SK-N-SH (cell line): ENCODE data around the gene FEM1B. TPM values are rescaled to one million over a fixed set of nuclear protein-coding genes. Genes with fewer than 3 reads are reported as not detected.

Source experiments
- CTCF ChIA-PET: fragments of 300-600, 350-600 bp; formaldehyde crosslinking; extraction: SDS; loops from one replicate; lab custom pipeline; 2021; lab: Yijun Ruan, JAX
- POLR2A ChIA-PET: fragments of 350-600 bp; sonication (Branson Sonifier 250); formaldehyde crosslinking; extraction: SDS; loops from one replicate; lab custom pipeline; 2020; ENCODE audit warnings: antibody characterized with exemption, inconsistent platforms; lab: Yijun Ruan, JAX
- DNase-seq: peaks from one replicate; pipeline ENCODE4 v3.0.0; 2012
- H2AFZ ChIP-seq: fragments of 200-600 bp; sonication (generic); 2 replicates; pipeline ENCODE4 v1.8.1; 2016; ENCODE audit warnings: antibody characterized with exemption, mild to moderate bottlenecking, low read depth
- H3F3A ChIP-seq: fragments of 200-600 bp; sonication (generic); replicated peaks from 2 replicates; pipeline ENCODE3; 2016; ENCODE audit warnings: antibody characterized with exemption, mild to moderate bottlenecking; ENCODE audit not compliant: insufficient read depth
- H3K27ac ChIP-seq, 2 experiments: fragments of 200-500 bp in 1 of 2; fragments of 200-600 bp in 1 of 2; sonication (Bioruptor generic) in 1 of 2; sonication (generic), shearing (Covaris generic) in 1 of 2; 2 replicates each; pipeline versions ENCODE4 v1.5.1 to v1.6.1; 2014 to 2016; ENCODE audit warnings: low read depth in 2 of 2, inconsistent platforms in 1 of 2, low read length in 1 of 2, mild to moderate bottlenecking in 1 of 2, mixed read lengths in 1 of 2
- H3K27me3 ChIP-seq: fragments of 200-600 bp; sonication (generic), shearing (Covaris generic); 2 replicates; pipeline ENCODE4 v1.6.1; 2016; ENCODE audit warnings: mixed run types; ENCODE audit not compliant: insufficient read depth
- H3K36me3 ChIP-seq, 2 experiments: fragments of 200-500 bp in 1 of 2; fragments of 200-600 bp in 1 of 2; sonication (Bioruptor generic) in 1 of 2; sonication (generic) in 1 of 2; replicated peaks in 1 of 2; 2 replicates each; pipeline versions ENCODE3 to v1.5.1; 2014 to 2016; ENCODE audit warnings: low read length in 1 of 2, mild to moderate bottlenecking in 1 of 2; ENCODE audit not compliant: insufficient read depth in 2 of 2, control insufficient read depth in 1 of 2
- H3K4me1 ChIP-seq, 2 experiments: fragments of 200-500 bp in 1 of 2; fragments of 200-600 bp in 1 of 2; sonication (Bioruptor generic) in 1 of 2; sonication (generic), shearing (Covaris generic) in 1 of 2; 2 replicates each; pipeline versions ENCODE4 v1.5.1 to v1.6.1; 2014 to 2016; ENCODE audit warnings: low read depth in 1 of 2, low read length in 1 of 2, mixed run types in 1 of 2; ENCODE audit not compliant: insufficient read depth in 2 of 2, control insufficient read depth in 1 of 2
- H3K4me2 ChIP-seq: fragments of 200-600 bp; sonication (generic), shearing (Covaris generic); 2 replicates; pipeline ENCODE4 v1.6.1; 2017; ENCODE audit warnings: mixed run types
- H3K4me3 ChIP-seq, 2 experiments: fragments of 200-500 bp in 1 of 2; fragments of 200-600 bp in 1 of 2; sonication (Bioruptor generic) in 1 of 2; sonication (generic), shearing (Covaris generic) in 1 of 2; 2 replicates each; pipeline versions ENCODE4 v1.5.1 to v1.8.1; 2014 to 2016; ENCODE audit warnings: low read depth in 2 of 2, inconsistent platforms in 1 of 2, low read length in 1 of 2, mild to moderate bottlenecking in 1 of 2, mixed read lengths in 1 of 2, moderate library complexity in 1 of 2
- H3K79me2 ChIP-seq: fragments of 200-600 bp; sonication (generic); 2 replicates; pipeline ENCODE4 v1.8.1; 2017; ENCODE audit warnings: mild to moderate bottlenecking; ENCODE audit not compliant: insufficient read depth
- H3K9ac ChIP-seq: fragments of 200-600 bp; sonication (generic); 2 replicates; pipeline ENCODE4 v1.6.1; 2017; ENCODE audit warnings: mixed run types
- H3K9me2 ChIP-seq: fragments of 200-600 bp; sonication (generic); 2 replicates; pipeline ENCODE4 v1.6.1; 2017; ENCODE audit warnings: mixed run types
- H3K9me3 ChIP-seq: fragments of 200-600 bp; sonication (generic); 2 replicates; pipeline ENCODE4 v1.6.1; 2017; ENCODE audit warnings: mixed run types, mild to moderate bottlenecking, moderate library complexity
- H4K20me1 ChIP-seq: fragments of 200-600 bp; sonication (generic); 2 replicates; pipeline ENCODE4 v1.6.1; 2017; ENCODE audit warnings: mild to moderate bottlenecking, mixed run types; ENCODE audit not compliant: insufficient read depth
- CHD2 ChIP-seq: fragments of 150-350 bp; IDR thresholded peaks from 2 replicates; pipeline ENCODE4 v1.6.1; 2018; ENCODE audit warnings: low read length; ENCODE audit not compliant: partially characterized antibody
- ELF1 ChIP-seq: IDR thresholded peaks from 2 replicates; pipeline ENCODE4 v1.4.0; 2012
- EZH2phosphoT487 ChIP-seq: fragments of 200-600 bp; sonication (generic); IDR thresholded peaks from 2 replicates; pipeline ENCODE4 v1.6.1; 2017; ENCODE audit warnings: low read depth, mixed run types, mild to moderate bottlenecking, antibody characterized with exemption, moderate library complexity, borderline replicate concordance
- MEF2A ChIP-seq: IDR thresholded peaks from 2 replicates; pipeline ENCODE4 v1.4.0; 2012; ENCODE audit warnings: low read depth, borderline replicate concordance
- NFIC ChIP-seq: IDR thresholded peaks from 2 replicates; pipeline ENCODE4 v1.4.0; 2012; ENCODE audit warnings: borderline replicate concordance
- RCOR1 ChIP-seq: fragments of 150-350 bp; IDR thresholded peaks from 2 replicates; pipeline ENCODE4 v1.6.1; 2017; ENCODE audit warnings: antibody characterized with exemption, low read length
- TEAD4 ChIP-seq: IDR thresholded peaks from 2 replicates; pipeline ENCODE4 v1.4.0; 2012; ENCODE audit warnings: mild to moderate bottlenecking, borderline replicate concordance; ENCODE audit not compliant: insufficient read depth
- WGBS: methylation state at CpG from one replicate; pipeline ENCODE4 v1.1.6; 2017; ENCODE audit warnings: low lambda C conversion rate; 5-methylcytosine and 5-hydroxymethylcytosine counted together
- polyA plus RNA-seq, 3 experiments: library from polyadenylated mRNA; depleted of rRNA; stranded (reverse); fragments of >200 nt; gene quantifications; 2 replicates each; pipeline ENCODE4 v1.2.3, GENCODE V29; 2012
- TF ChIP-seq, protein P1 (sequence below): fragments of 150-350 bp; IDR thresholded peaks from 2 replicates; pipeline ENCODE4 v1.6.1; 2016; ENCODE audit warnings: mild to moderate bottlenecking, low read depth, low read length
- TF ChIP-seq, protein P2 (sequence below): IDR thresholded peaks from 2 replicates; pipeline ENCODE4 v1.6.1; 2012; ENCODE audit warnings: mild to moderate bottlenecking, low read depth, low read length, moderate library complexity

The FEM1B gene
- polyA plus RNA-seq, 1 of the 3 experiments (the other 2 are of a cell fraction), result 14.0 TPM

DNA sequence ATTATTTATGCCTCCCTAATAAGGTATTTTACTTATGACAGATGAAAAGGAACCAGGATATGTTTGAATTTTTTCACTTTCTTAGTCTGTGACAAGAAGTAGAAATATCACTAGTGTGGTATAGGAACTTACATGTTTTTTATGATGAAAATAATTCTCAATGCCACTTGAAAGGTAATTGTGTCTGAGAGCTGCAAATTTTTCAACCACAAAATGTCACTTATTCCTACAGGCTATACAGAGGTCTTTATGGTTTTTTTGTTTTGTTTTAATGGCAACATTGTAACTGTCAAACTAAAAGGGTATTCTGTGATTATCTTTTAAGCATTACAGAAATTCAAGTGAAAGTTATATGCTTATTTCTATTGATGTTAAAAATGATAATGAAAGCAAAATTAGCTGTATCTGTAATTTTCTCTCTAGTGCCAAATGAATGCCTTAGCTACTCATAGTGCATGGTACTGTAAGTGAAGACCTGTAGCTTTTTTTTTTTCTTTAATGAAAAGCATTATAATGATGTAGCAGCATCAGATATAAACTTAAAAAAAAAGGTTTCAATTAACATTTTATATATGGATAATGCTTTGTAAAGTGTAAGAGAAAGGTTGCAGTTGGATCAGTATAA, 14.7 kb downstream of the FEM1B start:
- H3F3A ChIP-seq, result peaks cover 8% of the 10 kb centered on the region
- H3K27ac ChIP-seq, result no peak overlapping the region
- no peak overlapping the region for H3K9ac ChIP-seq
- peaks cover 63% of the 10 kb centered on the region for H4K20me1 ChIP-seq
- H3K4me2 ChIP-seq, result no peak overlapping the region
- TF ChIP-seq TEAD4, result no peak
- TF ChIP-seq, all 33 proteins: peak for 0
- Histone ChIP-seq H3K9me2 (no peaks in the 10 kb centered on the region), H3K79me2 (peaks cover 99% of the 10 kb centered on the region), H3K27me3 (no peaks in the 10 kb centered on the region), H3K4me3 (no peak overlapping the region), H3K4me1 (peaks cover 4 to 5% of the 10 kb centered on the region in 2 experiments; a peak in 3 of 4 replicates), H3K9me3 (no peaks in the 10 kb centered on the region), H3K36me3 (peaks cover 54 to 60% of the 10 kb centered on the region in 2 experiments), H2AFZ (no peak overlapping the region)
- CTCF ChIA-PET, result interaction anchor here (1.2 to 2.0 kb wide), 4 partner anchors 11 to 82 kb away, joined by 3 to 16 read pairs (median 5); no protein-coding TSS in a partner anchor
- DNase-seq, result no peak
- POLR2A ChIA-PET, result no interaction called here

GRCh38 chr15:68292967-68293366, 15.4 kb downstream of the FEM1B start:
- no peak for DNase-seq
- H3F3A ChIP-seq, result peaks cover 8% of the 10 kb centered on the region
- ChIA-PET CTCF (interaction anchor here (1.2 kb wide), 1 partner anchor 14 kb away, joined by 5 read pairs; no protein-coding TSS in a partner anchor), POLR2A (no interaction called here)
- H3K9ac ChIP-seq, result no peak overlapping the region
- no peaks in the 10 kb centered on the region for H3K9me3 ChIP-seq
- no peak overlapping the region for H3K4me2 ChIP-seq
- H3K4me3 ChIP-seq, result no peak overlapping the region
- peaks cover 99% of the 10 kb centered on the region for H3K79me2 ChIP-seq
- H3K9me2 ChIP-seq, result no peaks in the 10 kb centered on the region
- peaks cover 60 to 67% of the 10 kb centered on the region in 2 experiments for H3K36me3 ChIP-seq
- H3K27me3 ChIP-seq, result no peaks in the 10 kb centered on the region
- TF ChIP-seq EZH2phosphoT487, result no peak
- no peak for TF ChIP-seq ELF1
- TF ChIP-seq, protein P1, sequence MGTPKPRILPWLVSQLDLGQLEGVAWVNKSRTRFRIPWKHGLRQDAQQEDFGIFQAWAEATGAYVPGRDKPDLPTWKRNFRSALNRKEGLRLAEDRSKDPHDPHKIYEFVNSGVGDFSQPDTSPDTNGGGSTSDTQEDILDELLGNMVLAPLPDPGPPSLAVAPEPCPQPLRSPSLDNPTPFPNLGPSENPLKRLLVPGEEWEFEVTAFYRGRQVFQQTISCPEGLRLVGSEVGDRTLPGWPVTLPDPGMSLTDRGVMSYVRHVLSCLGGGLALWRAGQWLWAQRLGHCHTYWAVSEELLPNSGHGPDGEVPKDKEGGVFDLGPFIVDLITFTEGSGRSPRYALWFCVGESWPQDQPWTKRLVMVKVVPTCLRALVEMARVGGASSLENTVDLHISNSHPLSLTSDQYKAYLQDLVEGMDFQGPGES, result no peak
- TF ChIP-seq CHD2, result no peak
- no peak overlapping the region for H2AFZ ChIP-seq
- peaks cover 56% of the 10 kb centered on the region for H4K20me1 ChIP-seq
- peaks cover 4 to 5% of the 10 kb centered on the region in 2 experiments; a peak in 3 of 4 replicates for H3K4me1 ChIP-seq
- H3K27ac ChIP-seq, result no peak overlapping the region

DNA sequence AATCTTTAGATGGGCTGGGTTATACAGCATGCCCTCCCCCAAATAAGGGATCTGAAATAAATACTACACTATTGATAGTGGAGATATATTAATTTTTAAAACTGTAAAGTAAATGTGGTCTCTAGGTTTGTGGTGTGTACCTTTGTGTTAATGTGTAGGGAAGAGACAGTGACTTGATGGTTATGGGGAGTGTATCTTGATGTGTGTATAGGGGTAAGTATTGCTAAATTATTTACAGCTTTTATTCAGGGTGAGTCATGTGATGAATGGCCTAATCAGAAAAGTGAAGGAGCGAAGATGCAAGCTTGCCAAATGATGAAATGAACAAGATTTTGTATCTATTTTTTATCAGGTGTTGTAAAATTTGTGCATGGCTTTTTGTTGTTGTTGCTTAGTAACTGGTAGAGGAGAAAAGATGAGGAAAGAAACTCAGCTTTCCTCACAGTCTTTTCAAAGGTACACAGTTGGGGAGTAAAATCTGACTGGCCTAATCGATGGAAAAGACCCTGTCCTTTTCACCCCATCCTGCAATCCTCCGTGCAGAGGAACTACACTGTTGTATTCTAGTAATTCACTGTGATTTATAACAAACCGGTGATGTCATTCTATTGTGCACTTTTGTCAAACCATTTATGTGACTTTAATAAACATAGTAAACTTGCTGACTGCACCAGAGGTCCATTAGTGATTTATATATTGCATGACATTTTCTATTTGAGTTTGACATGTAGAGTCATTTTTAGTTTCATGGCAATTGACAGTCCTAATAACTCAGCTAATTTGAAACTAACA, 17.7 kb downstream of the FEM1B start:
- Histone ChIP-seq H3K36me3 (peaks cover 50 to 62% of the 10 kb centered on the region in 2 experiments), H3K27ac (no peak overlapping the region; a peak in 1 of 4 replicates), H3K4me2 (no peak overlapping the region), H3K9ac (no peak overlapping the region), H3K27me3 (no peaks in the 10 kb centered on the region), H3K9me3 (no peaks in the 10 kb centered on the region), H3F3A (peaks cover 14% of the 10 kb centered on the region), H2AFZ (no peak overlapping the region), H4K20me1 (peaks cover 34% of the 10 kb centered on the region), H3K4me3 (no peak overlapping the region), H3K79me2 (peaks cover 79% of the 10 kb centered on the region), H3K9me2 (no peaks in the 10 kb centered on the region), H3K4me1 (peaks cover 2 to 9% of the 10 kb centered on the region in 2 experiments; a peak in 3 of 4 replicates)
- WGBS, result 76% methylated on average over 4 of the region's 4 CpGs
- TF ChIP-seq NFIC, result no peak
- no peak for TF ChIP-seq MEF2A
- TF ChIP-seq, protein P1, result no peak
- TF ChIP-seq, protein P2, sequence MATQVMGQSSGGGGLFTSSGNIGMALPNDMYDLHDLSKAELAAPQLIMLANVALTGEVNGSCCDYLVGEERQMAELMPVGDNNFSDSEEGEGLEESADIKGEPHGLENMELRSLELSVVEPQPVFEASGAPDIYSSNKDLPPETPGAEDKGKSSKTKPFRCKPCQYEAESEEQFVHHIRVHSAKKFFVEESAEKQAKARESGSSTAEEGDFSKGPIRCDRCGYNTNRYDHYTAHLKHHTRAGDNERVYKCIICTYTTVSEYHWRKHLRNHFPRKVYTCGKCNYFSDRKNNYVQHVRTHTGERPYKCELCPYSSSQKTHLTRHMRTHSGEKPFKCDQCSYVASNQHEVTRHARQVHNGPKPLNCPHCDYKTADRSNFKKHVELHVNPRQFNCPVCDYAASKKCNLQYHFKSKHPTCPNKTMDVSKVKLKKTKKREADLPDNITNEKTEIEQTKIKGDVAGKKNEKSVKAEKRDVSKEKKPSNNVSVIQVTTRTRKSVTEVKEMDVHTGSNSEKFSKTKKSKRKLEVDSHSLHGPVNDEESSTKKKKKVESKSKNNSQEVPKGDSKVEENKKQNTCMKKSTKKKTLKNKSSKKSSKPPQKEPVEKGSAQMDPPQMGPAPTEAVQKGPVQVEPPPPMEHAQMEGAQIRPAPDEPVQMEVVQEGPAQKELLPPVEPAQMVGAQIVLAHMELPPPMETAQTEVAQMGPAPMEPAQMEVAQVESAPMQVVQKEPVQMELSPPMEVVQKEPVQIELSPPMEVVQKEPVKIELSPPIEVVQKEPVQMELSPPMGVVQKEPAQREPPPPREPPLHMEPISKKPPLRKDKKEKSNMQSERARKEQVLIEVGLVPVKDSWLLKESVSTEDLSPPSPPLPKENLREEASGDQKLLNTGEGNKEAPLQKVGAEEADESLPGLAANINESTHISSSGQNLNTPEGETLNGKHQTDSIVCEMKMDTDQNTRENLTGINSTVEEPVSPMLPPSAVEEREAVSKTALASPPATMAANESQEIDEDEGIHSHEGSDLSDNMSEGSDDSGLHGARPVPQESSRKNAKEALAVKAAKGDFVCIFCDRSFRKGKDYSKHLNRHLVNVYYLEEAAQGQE, result no peak
- no peak for TF ChIP-seq RCOR1
- ChIA-PET POLR2A (interaction anchor here (1.7 kb wide), 1 partner anchor 18 kb away, joined by 6 read pairs; the partner anchor contains the start of gene FEM1B), CTCF (interaction anchor here (0.6 to 5.6 kb wide), 6 partner anchors 11 to 265 kb away, joined by 3 to 50 read pairs (median 6); partner anchors contain the start of gene FEM1B)
- DNase-seq, result no peak
